HG02588 (cell line): ENCODE measurements around the gene PHYHIPL.

Experiments
- ATAC-seq: cut with Tn5 transposase; IDR thresholded peaks from one replicate; pipeline ENCODE4 v1.9.1; 2021; ENCODE audit warnings: mild to moderate bottlenecking, moderate library complexity; ENCODE audit not compliant: unreplicated experiment

Gene PHYHIPL

GRCh38 chr10:59287587-59288255, 111.3 kb downstream of the PHYHIPL start:
- no peak for ATAC-seq

- ATAC-seq: no peak
Measured at GRCh38 chr10:59289853-59290252, 113.4 kb downstream of the PHYHIPL start.

GRCh38 chr10:59290448-59290847, 114.0 kb downstream of the PHYHIPL start:
- no peak for ATAC-seq
